Muscle of leg (tissue), 11 donors: ENCODE results near the gene ELOB. TPM values are rescaled to one million over a fixed set of nuclear protein-coding genes. Genes with fewer than 3 reads are reported as not detected.

Source experiments
- DNase-seq: peaks from one replicate; pipeline ENCODE4 v3.0.0; 2013
- H3K27ac ChIP-seq: one replicate; pipeline ENCODE4 v1.5.1; 2013; ENCODE audit warnings: mild to moderate bottlenecking, low read length, control low read depth
- H3K27me3 ChIP-seq: one replicate; pipeline ENCODE4 v1.6.1; 2013; ENCODE audit warnings: low read length; ENCODE audit not compliant: control insufficient read depth, insufficient read depth
- H3K36me3 ChIP-seq: one replicate; pipeline ENCODE4 v1.6.1; 2013; ENCODE audit warnings: low read length; ENCODE audit not compliant: control insufficient read depth, insufficient read depth
- H3K4me1 ChIP-seq: one replicate; pipeline ENCODE4 v1.6.1; 2013; ENCODE audit warnings: low read length; ENCODE audit not compliant: control insufficient read depth, insufficient read depth
- H3K4me3 ChIP-seq: one replicate; pipeline ENCODE4 v1.5.1; 2013; ENCODE audit warnings: low read length, control low read depth
- H3K9me3 ChIP-seq: replicated peaks from 2 replicates; pipeline ENCODE4 v1.6.1; 2013; ENCODE audit warnings: low read depth, low read length; ENCODE audit not compliant: control insufficient read depth
- WGBS: methylation state at CpG from one replicate; pipeline ENCODE4 v1.1.5; 2013; ENCODE audit warnings: missing lambda C conversion rate; ENCODE audit not compliant: insufficient coverage; 5-methylcytosine and 5-hydroxymethylcytosine counted together
- polyA plus RNA-seq, 8 donors: library from polyadenylated mRNA; unstranded; fragments of 120-200 nt; gene quantifications; one replicate each; pipeline versions ENCODE4 v1.2.1 to v1.2.3, GENCODE V29; 2013; ENCODE audit warnings: inconsistent platforms in 1 of 8, low replicate concordance in 1 of 8; ENCODE audit not compliant: insufficient read length in 8 of 8, insufficient read depth in 1 of 8
- total RNA-seq: library from RNA; stranded (reverse); fragments of 120-200 nt; gene quantifications from one replicate; pipeline ENCODE4 v1.2.4, GENCODE V29; 2013

The ELOB gene
- total and polyA plus RNA-seq, 9 donors, result 162 to 228 (median 193) TPM

- Histone ChIP-seq H3K4me1 (peaks cover 2% of the 10 kb centered on the region), H3K27ac (no peak overlapping the region), H3K9me3 (peaks cover 9% of the 10 kb centered on the region), H3K27me3 (no peaks in the 10 kb centered on the region), H3K4me3 (no peak overlapping the region), H3K36me3 (peaks cover 95% of the 10 kb centered on the region)
- no peak for DNase-seq
- 97% methylated on average over 9 of the region's 10 CpGs for WGBS
These were observed 15.6 kb downstream of the ELOB start for GRCh38 chr16:2761472-2761871.

GRCh38 chr16:2757344-2757743, 19.7 kb downstream of the ELOB start:
- Histone ChIP-seq H3K36me3 (peaks cover 61% of the 10 kb centered on the region), H3K9me3 (peaks cover 2% of the 10 kb centered on the region), H3K27me3 (no peaks in the 10 kb centered on the region), H3K27ac (no peak overlapping the region), H3K4me1 (peaks cover 21% of the 10 kb centered on the region), H3K4me3 (no peak overlapping the region)
- DNase-seq, result no peak
- 71% methylated on average over 9 of the region's 11 CpGs for WGBS

- 81% methylated on average over 30 of the region's 30 CpGs for WGBS
- Histone ChIP-seq H3K4me1 (peaks cover 28% of the 10 kb centered on the region), H3K4me3 (no peak overlapping the region), H3K27ac (no peak overlapping the region), H3K9me3 (no peaks in the 10 kb centered on the region), H3K27me3 (no peaks in the 10 kb centered on the region), H3K36me3 (peaks cover 52% of the 10 kb centered on the region)
- no peak for DNase-seq
These were observed 20.6 kb downstream of the ELOB start for GRCh38 chr16:2756288-2757015.

GRCh38 chr16:2755158-2755557, 21.9 kb downstream of the ELOB start:
- no peak overlapping the region for H3K27ac ChIP-seq
- no peaks in the 10 kb centered on the region for H3K27me3 ChIP-seq
- H3K4me3 ChIP-seq, result no peak overlapping the region
- 19% methylated on average over 3 of the region's 3 CpGs for WGBS
- peaks cover 44% of the 10 kb centered on the region for H3K36me3 ChIP-seq
- DNase-seq, result no peak
- H3K9me3 ChIP-seq, result no peaks in the 10 kb centered on the region
- H3K4me1 ChIP-seq, result peaks cover 31% of the 10 kb centered on the region

GRCh38 chr16:2753733-2754020, 23.4 kb downstream of the ELOB start:
- Histone ChIP-seq H3K27ac (peak overlapping the region; percentile 100), H3K27me3 (no peaks in the 10 kb centered on the region), H3K9me3 (no peaks in the 10 kb centered on the region), H3K4me3 (peak overlapping the region; percentile 96), H3K4me1 (peaks cover 31% of the 10 kb centered on the region), H3K36me3 (peaks cover 29% of the 10 kb centered on the region)
- DNase-seq, result no peak
- 0% methylated on average over 1 of the region's 7 CpGs for WGBS

GRCh38 chr16:2752850-2753732, 24.0 kb downstream of the ELOB start:
- Histone ChIP-seq H3K27me3 (no peaks in the 10 kb centered on the region), H3K9me3 (no peaks in the 10 kb centered on the region), H3K4me1 (peaks cover 31% of the 10 kb centered on the region), H3K36me3 (peaks cover 23% of the 10 kb centered on the region), H3K4me3 (peak overlapping the region; percentile 96), H3K27ac (peak overlapping the region; percentile 100)
- peak; percentile 93 for DNase-seq
- 0% methylated on average over 26 of the region's 82 CpGs for WGBS

GRCh38 chr16:2752035-2752849, 24.8 kb downstream of the ELOB start, which contains the start of gene SRRM2:
Gene SRRM2 (plus strand): TSS chr16:2752638. CDS start chr16:2756365, 3,727 bp downstream.
- H3K4me1 ChIP-seq, result peaks cover 31% of the 10 kb centered on the region
- no peaks in the 10 kb centered on the region for H3K27me3 ChIP-seq
- H3K4me3 ChIP-seq, result peak within 1 kb of the TSS; percentile 96
- WGBS, result under 1% methylated on average over 93 of the region's 99 CpGs
- no peaks in the 10 kb centered on the region for H3K9me3 ChIP-seq
- H3K27ac ChIP-seq, result peak within 1 kb of the TSS; percentile 100
- peak; percentile 99 for DNase-seq
- peaks cover 14% of the 10 kb centered on the region for H3K36me3 ChIP-seq

GRCh38 chr16:2751577-2752034, 25.5 kb downstream of the ELOB start:
- Histone ChIP-seq H3K4me3 (peak overlapping the region; percentile 96), H3K27ac (peak overlapping the region; percentile 100), H3K9me3 (no peaks in the 10 kb centered on the region), H3K4me1 (peaks cover 30% of the 10 kb centered on the region), H3K27me3 (no peaks in the 10 kb centered on the region), H3K36me3 (peaks cover 9% of the 10 kb centered on the region)
- no peak for DNase-seq
- WGBS, result 37% methylated on average over 23 of the region's 23 CpGs

- H3K4me1 ChIP-seq, result peaks cover 17% of the 10 kb centered on the region
- no peak overlapping the region for H3K27ac ChIP-seq
- 97% methylated on average over 5 of the region's 6 CpGs for WGBS
- no peak overlapping the region for H3K4me3 ChIP-seq
- H3K9me3 ChIP-seq, result no peaks in the 10 kb centered on the region
- H3K27me3 ChIP-seq, result no peaks in the 10 kb centered on the region
- DNase-seq, result no peak
- H3K36me3 ChIP-seq, result no peaks in the 10 kb centered on the region
These were observed 27.1 kb downstream of the ELOB start for GRCh38 chr16:2749936-2750335.
